ENCODE data around the gene ATIC.

ATIC gene

DNA sequence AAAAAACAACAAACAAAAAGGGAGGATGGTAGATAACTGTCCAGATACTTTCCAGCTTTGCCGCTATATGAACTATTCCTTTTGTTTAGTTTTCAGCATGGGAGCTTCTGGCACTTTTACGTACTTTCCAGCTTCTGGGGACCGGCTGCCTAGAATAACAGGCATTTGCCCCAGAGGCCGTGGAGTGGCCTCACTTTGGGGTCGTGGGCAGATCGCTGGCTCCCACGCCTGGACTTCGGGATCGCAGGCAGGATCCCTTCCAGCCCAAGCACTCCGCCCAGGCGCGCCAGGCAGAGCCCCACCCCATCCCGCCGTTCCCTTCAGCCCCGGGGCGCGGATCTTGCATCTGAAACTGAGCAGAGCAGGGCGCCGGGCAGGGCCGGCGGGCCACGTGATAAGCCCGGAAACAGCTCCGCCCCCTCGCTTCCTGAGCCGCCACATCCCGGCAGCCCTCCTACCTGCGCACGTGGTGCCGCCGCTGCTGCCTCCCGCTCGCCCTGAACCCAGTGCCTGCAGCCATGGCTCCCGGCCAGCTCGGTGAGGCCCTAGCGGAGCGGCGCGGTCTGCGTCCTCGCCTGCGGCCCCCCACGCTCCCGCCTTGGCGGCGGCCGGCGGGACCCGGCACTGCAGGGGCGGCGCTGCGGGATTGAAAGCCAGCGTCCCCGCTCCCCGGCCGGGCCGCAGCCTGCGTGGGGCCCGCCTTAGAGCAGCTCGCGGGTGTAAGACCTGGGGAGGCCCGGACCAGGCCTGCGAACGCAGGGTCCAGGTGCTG is at the start of gene ATIC:
TSS of gene ATIC (plus strand) at position 435 of the 772 bp plus-strand sequence. CDS start at position 519, 84 bp downstream.
- DNase-seq, result peak; percentile 82 to 97 (median 95)
- intact Hi-C loops (cut with DNase I), result no loop called here

DNA sequence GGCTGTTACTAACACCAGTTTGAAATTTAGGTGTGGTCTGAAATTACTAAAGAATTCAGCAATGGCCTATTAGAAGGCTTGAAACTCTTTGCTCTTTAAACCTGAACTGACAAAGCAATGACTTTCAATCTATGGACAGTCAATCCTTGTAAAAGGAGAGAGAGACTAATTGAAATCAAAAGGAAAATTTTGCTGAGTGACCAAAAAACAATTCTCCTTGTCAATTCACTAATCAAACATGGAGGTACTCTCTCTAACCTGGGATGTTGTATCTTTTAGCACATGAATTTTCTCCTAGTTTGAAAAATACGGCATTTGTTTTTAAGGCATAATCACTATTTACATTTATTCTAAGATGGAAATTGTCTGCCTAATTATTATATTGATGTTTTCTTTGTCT is 49.6 kb upstream of the ATIC start:
- intact Hi-C loops (cut with DNase I), result no loop called here
- no peak for DNase-seq

DNA sequence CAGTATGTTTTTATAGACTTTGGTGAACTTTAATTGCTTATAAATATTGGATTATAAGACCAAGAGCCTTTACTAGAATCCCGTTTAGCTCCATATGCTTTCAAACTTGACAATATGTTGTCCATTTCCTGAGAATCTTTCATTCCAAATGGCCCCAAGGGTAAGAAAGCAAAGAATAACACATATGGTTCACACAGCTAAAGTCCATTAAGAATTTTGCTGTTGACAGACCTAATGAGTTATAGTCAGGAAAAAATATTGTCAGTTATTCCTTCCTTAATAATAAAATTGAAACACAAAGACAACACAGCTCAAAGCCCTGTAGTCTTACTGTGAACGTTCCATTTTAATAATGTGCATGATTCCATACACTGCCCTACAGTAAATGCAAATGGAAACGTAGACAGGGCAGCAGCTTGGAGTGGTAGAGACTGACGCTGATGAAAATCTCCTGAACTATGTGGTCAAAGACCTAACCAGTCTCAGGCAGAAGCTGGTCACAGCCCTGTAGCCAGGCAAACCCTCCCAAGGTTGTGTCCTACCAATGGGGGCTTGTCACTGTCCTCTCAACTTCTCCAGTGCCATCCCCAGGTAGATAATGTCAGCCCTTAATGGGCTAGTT is 49.0 kb upstream of the ATIC start:
- intact Hi-C loops (cut with DNase I), result no loop called here
- no peak for DNase-seq

DNA sequence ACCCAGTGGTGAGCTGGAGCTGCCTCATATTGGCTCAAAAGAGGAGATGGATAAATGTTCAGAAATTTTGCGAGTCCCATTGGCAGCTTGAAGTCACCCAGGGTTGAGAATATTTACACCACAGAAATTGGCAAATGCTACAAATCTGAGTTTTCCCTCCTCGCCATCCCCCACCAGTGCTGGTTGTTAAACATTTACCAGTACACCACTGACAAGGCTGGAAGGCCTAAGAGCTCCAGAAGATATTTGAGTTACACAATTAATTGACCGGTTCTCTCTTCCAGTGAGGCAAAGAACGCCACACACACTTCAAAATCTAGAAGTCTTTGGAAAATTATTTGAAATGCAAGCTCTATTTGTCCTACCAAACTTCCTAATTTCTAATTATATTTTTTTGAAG is 47.5 kb upstream of the ATIC start:
- DNase-seq, result no peak
- intact Hi-C loops (cut with DNase I), result no loop called here

DNA sequence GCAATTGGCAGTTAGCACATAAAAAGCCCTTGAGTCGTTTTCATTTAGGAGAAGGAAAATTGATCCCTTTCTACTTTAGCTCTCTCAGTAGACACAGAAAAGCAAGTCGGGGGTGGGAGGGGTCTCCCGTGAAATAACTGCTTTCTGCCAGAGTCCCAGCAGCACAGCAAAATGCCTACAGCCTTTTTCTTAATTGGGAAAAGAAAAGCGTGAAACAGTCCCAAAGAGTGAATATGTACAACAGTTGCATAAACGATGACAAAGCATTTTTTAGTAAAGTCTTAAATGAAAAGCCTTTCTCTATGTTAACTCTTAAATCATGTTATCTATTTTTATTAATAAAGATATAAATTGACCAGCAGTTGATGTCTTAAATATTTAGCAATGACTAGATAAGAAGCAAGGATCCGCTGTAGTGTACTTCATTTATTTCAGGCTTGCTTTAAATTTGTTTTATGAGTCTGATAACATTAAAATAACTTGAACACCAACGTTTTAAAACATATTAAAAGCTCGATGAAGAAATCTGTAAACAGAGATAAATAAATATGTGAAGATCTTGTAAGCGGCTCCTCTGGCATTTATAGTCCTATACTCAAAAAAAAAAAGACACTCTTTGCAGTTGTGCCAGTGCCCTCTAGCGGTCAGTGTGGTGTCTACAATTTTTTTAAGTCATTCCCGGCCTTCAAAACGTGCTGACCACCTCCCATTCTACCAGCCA is 42.3 kb upstream of the ATIC start:
- DNase-seq, result peak in 40 of 42 donors; percentile 15 to 88 (median 62)
- intact Hi-C loops (cut with DNase I), result no loop called here

DNA sequence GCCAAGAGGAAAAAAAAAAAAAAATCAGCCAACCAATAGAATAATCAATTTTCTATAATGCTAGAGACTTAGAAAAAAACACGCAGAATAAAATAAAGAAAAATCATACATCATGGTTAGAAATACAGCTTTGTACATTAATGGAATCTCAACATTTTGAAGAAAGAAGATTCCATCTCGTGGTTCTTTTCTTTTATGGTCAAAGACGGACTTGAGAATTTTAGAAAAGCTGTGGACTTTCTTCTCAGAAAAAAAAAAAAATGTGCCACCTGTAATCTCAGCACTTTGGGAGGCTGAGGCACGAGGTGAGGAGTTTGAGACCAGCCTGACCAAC is 41.8 kb upstream of the ATIC start:
- DNase-seq, result no peak
- intact Hi-C loops (cut with DNase I), result no loop called here

DNA sequence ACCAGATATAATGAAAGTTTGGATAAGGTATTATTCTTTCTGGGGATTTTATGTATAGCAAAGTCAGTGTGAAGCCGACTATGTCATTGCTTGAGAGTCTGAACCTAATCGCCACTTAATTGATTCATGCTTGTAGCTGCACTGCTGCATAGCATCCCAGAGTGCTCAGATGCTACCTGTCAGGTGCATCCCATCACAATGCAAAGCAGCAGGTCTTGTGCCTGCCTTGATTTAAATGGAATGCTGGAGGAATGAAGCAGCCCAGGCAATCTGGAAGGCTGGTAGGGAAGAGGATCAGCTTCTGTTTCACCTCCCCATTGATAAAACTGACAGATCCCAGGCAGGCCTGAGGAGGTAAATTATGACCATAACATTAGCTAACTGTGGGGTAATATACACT is 40.4 kb upstream of the ATIC start:
- no peak for DNase-seq
- intact Hi-C loops (cut with DNase I), result no loop called here

DNA sequence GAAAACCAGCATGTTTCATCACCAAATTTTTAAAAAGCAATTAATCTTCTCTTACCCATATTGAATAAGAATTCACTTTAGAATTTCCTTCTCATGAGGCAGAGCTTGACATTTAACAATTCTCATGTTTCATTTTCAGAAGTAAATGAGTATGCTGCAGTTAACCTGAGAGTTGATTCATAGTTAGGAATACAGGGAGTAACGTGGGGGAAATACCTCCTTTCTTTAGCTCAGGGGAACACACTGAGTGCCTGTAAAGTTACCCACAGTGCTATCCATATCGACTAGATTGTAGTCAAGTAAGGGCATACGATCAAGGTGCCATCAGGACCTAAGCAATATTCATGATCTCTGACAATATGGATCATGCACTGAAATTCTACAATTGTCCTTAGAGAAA is 38.9 kb upstream of the ATIC start:
- intact Hi-C loops (cut with DNase I), result no loop called here
- DNase-seq, result no peak

DNA sequence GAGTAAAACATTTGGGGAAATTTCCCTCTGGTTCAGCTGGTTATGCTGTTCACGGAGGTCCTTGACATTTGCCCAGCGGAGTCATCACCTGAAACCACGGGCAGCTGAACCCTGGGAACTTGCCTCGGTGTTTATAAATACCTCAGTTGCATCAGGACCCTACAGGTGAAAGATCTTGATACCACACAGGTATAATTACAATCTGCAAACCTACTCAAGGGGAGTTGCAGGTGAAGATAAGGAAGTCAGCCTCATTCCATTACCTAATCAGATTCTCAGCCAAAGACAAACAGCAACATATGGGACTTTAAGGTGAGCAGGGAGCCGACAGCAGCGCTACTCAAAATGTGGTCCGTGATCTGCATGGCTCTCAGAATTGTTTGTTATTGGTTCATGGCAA is 37.0 kb upstream of the ATIC start:
- intact Hi-C loops (cut with DNase I), result no loop called here

DNA sequence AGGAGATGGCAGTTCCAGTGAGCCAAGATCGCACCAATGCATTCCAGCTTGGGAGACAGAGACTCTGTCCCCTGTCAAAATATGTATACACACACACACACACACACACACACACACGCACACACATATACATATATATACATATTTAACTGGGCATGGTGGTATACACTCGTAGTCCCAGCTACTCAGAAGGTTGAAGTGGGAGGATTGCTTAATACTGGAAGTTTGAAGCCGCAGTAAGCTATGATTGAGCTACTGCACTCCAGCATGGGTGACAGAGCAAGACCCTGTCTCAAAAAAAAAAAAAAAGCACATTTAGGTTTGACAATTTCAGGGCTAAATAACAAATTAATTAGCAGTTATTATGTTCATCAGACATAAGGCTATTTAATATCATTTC is 36.0 kb upstream of the ATIC start:
- no peak for DNase-seq
- intact Hi-C loops (cut with DNase I), result no loop called here

More for the DNA sequence above, 37.0 kb upstream of the ATIC start:
- no peak for DNase-seq

DNA sequence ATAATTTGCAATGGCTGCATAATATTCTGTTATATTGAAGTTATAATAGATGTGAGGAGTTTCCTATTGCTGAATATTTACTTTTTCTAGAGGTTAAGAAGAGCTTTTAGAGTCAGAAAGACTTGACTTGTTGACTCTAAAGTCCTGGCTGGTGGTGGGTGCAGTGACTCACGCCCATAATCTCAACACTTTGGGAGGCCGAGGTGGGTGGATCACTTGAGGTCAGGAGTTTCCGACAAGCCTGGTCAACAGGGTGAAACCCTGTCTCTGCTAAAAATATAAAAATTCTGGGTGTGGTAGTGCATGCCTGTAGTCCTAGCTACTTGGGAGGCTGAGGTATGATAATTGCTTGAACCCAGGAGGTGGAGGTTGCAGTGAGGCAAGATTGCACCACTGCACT is 33.9 kb upstream of the ATIC start:
- intact Hi-C loops (cut with DNase I), result no loop called here
- no peak for DNase-seq

DNA sequence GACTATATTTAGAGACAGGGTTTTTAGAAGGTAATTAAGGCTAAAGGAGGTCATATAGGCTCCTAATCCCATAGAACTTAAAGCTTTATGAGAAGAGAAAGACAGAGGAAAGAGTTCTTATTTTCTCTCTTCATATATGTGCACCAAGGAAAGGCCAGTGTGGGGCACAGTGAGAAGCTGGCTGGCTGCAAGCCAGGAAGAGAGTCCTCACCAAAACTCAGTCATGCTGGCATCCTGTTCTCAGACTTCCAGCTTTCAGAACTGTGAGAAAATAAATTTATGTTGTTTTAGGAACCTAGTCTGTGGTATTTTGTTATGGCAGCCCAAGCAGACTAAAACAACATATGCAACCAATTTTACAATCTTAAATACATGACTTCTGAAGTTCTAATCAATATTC is 31.5 kb upstream of the ATIC start:
- intact Hi-C loops (cut with DNase I), result no loop called here
- no peak for DNase-seq

DNA sequence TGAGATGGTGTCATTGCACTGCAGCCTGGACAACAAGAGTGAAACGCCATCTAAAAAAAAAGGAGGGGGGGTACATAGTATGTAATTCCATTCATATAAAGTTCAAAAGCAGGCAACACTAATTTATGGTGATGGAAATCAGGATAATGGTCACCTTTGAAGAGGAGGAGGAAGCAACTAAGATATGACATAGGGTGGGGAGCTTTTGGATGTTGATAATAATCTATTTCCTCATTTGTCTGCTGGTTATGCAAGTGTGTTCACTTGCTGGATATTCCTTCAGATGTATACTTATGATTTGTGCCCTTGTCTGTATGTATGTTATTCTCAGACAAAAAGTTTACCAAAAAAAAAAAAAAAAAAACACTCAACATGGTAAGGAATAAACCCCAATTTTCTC is 28.6 kb upstream of the ATIC start:
- intact Hi-C loops (cut with DNase I), result no loop called here

DNA sequence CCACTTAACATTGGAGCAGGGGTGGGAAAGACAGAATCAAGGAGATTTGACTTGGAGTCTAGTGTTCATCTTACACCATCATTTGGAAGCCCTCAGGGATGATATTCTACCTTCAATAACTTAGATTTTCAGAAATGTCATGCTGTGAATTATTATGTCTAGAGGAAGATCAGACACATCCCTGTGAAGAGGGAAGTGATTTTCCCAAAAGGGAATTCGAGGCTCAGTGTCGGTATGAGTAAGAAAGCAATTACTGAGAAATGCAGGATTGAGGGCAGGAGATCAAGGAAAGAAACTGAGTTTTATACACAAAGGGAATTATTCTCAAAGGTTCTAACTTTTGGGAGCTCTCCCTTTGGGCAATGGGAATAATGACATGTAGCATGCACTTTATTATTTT is 25.6 kb upstream of the ATIC start:
- intact Hi-C loops (cut with DNase I), result no loop called here

More for the DNA sequence above, 28.6 kb upstream of the ATIC start:
- no peak for DNase-seq

DNA sequence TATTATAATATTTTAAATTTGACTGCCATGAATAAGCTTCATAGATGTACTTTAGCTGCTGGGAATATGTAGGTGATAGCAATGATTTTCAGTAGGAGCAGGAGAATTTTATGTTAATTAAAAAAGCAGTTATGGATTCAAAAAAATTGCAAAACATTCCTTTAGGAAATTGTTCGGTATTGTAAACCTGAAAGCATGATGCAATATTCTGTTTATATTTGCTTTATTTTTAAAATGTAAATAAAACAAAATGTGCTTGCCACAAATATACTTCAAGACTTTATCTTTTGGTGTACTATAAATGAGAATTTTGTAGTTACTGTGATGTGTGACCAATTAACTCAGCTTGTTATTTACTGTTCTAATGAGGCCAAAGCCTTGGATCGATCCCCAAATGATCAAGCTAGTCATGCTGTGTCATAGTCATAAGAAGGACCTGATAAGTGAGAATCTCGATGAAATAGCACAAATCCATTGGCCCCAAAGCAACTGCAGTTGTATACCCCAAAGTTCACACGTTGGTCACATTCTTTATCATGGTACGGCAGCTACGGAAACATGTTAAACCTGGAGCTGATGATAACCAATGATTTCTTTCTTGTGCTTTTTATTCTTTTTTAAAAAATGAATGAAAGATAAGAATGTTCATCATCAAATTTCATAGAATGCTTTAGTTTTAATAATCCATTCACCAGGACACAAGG is 23.6 kb upstream of the ATIC start:
- intact Hi-C loops (cut with DNase I), result no loop called here
- DNase-seq, result no peak

More for the DNA sequence above, 25.6 kb upstream of the ATIC start:
- DNase-seq, result no peak

DNA sequence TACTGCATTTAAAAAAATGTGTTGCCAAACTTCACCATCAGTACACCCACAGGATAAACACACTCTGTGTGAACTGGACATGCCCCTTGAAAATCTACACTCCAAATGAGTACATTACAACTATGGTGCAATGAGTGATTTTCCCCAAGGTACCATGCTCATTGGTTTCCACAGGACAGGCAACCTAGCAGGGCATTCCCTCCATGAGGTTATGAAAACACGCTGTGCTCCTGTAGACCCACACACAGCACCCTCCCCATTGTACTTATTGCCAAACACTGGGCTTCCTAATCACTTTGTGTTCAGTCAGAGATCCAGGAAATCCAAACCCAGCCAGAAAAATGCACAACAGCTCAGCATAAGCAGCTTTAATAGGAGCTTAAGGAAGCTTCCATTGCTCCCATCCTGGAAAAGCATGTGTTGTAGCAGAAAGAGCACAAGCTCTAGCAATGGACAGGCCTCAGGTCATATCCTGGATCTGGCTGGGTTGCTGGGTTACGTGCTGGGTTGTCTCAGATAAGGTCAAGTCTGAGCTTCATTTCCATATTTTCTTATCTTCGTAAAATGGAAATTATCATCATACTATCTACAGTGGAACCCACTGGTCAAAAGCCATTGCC is 20.8 kb upstream of the ATIC start:
- intact Hi-C loops (cut with DNase I), result no loop called here
- no peak for DNase-seq

DNA sequence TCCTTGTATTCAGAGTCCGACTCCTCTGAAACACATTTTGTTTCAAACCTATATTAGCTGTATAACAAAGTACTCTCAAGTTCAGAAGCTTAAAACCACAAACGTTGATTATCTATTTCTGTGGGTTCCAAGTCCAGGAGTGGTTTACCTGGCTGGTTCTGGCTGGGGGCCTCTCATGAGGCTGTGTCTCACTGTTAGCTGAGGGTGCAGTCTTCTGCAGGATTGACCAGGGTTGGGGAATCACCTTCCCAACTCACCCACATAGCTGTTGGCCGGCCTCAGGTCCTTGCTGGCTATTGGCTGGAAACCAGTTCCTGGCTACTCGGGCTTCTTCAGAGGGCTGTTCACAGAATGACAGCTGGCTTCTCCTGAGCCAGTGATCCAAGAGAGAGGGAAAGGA is 18.0 kb upstream of the ATIC start:
- intact Hi-C loops (cut with DNase I), result no loop called here
- DNase-seq, result no peak

DNA sequence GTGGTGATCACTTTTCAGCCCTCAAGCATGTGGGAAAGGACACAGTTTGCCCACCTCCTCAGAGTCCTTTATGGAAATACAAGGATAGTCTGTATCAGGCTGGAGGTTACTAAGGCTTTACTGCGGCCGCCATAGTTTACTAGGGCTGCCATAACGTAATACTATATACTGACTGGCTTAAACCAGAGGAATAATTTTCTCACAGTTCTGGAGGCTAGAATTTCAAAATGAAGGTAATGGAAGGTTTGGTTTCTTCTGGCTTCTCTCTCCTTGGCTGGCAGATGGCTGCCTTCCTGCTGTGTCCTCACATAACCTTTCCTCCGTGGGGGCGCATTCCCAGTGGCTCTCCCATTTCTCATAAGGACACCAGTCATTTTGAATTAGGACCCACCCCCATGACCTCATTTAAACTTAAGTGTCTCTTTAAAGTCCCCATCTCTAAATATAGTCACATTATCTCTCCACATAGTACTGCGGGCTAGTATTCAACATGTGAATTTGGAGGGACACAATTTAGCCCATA is 12.5 kb upstream of the ATIC start:
- DNase-seq, result no peak
- intact Hi-C loops (cut with DNase I), result no loop called here

DNA sequence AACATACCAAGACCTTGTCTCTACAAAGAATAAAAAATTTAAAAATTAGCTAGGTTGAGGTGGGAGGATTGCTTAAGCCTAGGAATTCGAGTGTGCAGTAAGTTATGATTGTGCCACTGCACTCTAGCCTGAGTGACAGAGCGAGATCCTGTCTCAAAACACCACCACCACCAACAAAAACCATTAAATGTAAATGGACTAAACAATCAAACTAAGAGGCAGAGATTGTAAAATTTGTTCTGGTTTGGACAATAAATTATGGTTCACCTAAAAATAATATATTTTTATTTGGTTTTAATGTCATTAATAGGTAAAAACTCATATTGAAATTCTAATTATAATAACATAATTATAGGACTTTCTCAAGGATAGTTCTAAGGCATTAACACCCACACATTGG is 9.9 kb upstream of the ATIC start:
- intact Hi-C loops (cut with DNase I), result no loop called here

More for the DNA sequence above, 9.9 kb upstream of the ATIC start:
- DNase-seq, result no peak
